ENCODE measurements around the gene HIVEP3. TPM values are rescaled to one million over a fixed set of nuclear protein-coding genes. Genes with fewer than 3 reads are reported as not detected.

Gene HIVEP3
- polyA plus RNA-seq, 3 donors, result 1.3 to 18.5 (median 4.6) TPM

GRCh38 chr1:41592451-41593125 is 326.1 kb downstream of the HIVEP3 start:
- no peak overlapping the region for H3K27ac ChIP-seq (ENCODE audit: low read depth, low read length)
- 92 to 99% (median 94%) methylated on average over 5 of the region's 5 CpGs for WGBS, 3 donors

GRCh38 chr1:41591891-41592290 is 326.8 kb downstream of the HIVEP3 start:
- no peak overlapping the region for H3K27ac ChIP-seq (ENCODE audit: low read depth, low read length)
- WGBS, 3 donors, result 91% methylated on average over 6 of the region's 6 CpGs

- no peak overlapping the region for H3K27ac ChIP-seq (ENCODE audit: low read depth, low read length)
These were observed 328.4 kb downstream of the HIVEP3 start for GRCh38 chr1:41590331-41590730.

GRCh38 chr1:41589395-41589794 is 329.3 kb downstream of the HIVEP3 start:
- WGBS, 3 donors, result 90 to 97% (median 92%) methylated on average over 5 of the region's 5 CpGs
- no peak overlapping the region for H3K27ac ChIP-seq (ENCODE audit: low read depth, low read length)

GRCh38 chr1:41588334-41588875 is 330.3 kb downstream of the HIVEP3 start:
- H3K27ac ChIP-seq (ENCODE audit: low read depth, low read length), result no peak overlapping the region
- 80 to 98% (median 93%) methylated on average over 5 of the region's 5 CpGs for WGBS, 3 donors

- WGBS, 3 donors, result 96 to 97% (median 96%) methylated on average over 7 of the region's 7 CpGs
- no peak overlapping the region for H3K27ac ChIP-seq (ENCODE audit: low read depth, low read length)
These were observed 330.9 kb downstream of the HIVEP3 start for GRCh38 chr1:41587791-41588190.

GRCh38 chr1:41586230-41586629 is 332.5 kb downstream of the HIVEP3 start:
- no peak overlapping the region for H3K27ac ChIP-seq (ENCODE audit: low read depth, low read length)
- 92 to 95% (median 92%) methylated on average over 5 of the region's 5 CpGs for WGBS, 3 donors

- WGBS, 3 donors, result 93 to 95% (median 93%) methylated on average over 25 of the region's 25 CpGs
- no peak overlapping the region for H3K27ac ChIP-seq (ENCODE audit: low read depth, low read length)
These were observed 334.8 kb downstream of the HIVEP3 start for GRCh38 chr1:41583658-41584547.

GRCh38 chr1:41582851-41583657 is 335.7 kb downstream of the HIVEP3 start:
- 89 to 92% (median 92%) methylated on average over 36 of the region's 36 CpGs for WGBS, 3 donors
- H3K27ac ChIP-seq (ENCODE audit: low read depth, low read length), result no peak overlapping the region

GRCh38 chr1:41582351-41582750 is 336.4 kb downstream of the HIVEP3 start:
- WGBS, 3 donors, result 84 to 89% (median 84%) methylated on average over 9 of the region's 9 CpGs

GRCh38 chr1:41582004-41582325 is 336.8 kb downstream of the HIVEP3 start:
- 91 to 95% (median 93%) methylated on average over 10 of the region's 10 CpGs for WGBS, 3 donors

More at GRCh38 chr1:41582351-41582750, 336.4 kb downstream of the HIVEP3 start:
- no peak overlapping the region for H3K27ac ChIP-seq (ENCODE audit: low read depth, low read length)

GRCh38 chr1:41581216-41582003 is 337.3 kb downstream of the HIVEP3 start:
- WGBS, 3 donors, result 90 to 93% (median 91%) methylated on average over 19 of the region's 19 CpGs
- H3K27ac ChIP-seq (ENCODE audit: low read depth, low read length), result no peak overlapping the region

More at GRCh38 chr1:41582004-41582325, 336.8 kb downstream of the HIVEP3 start:
- no peak overlapping the region for H3K27ac ChIP-seq (ENCODE audit: low read depth, low read length)

- WGBS, 3 donors, result 70 to 85% (median 73%) methylated on average over 7 of the region's 7 CpGs
- no peak overlapping the region for H3K27ac ChIP-seq (ENCODE audit: low read depth, low read length)
These were observed 338.1 kb downstream of the HIVEP3 start for GRCh38 chr1:41580520-41581172.

GRCh38 chr1:41580021-41580420 is 338.7 kb downstream of the HIVEP3 start:
- H3K27ac ChIP-seq (ENCODE audit: low read depth, low read length), result no peak overlapping the region

GRCh38 chr1:41578712-41579335 is 339.9 kb downstream of the HIVEP3 start:
- WGBS, 3 donors, result 50 to 88% (median 81%) methylated on average over 4 of the region's 4 CpGs
- no peak overlapping the region for H3K27ac ChIP-seq (ENCODE audit: low read depth, low read length)

More at GRCh38 chr1:41580021-41580420, 338.7 kb downstream of the HIVEP3 start:
- 80 to 92% (median 91%) methylated on average over 6 of the region's 6 CpGs for WGBS, 3 donors

- no peak overlapping the region for H3K27ac ChIP-seq (ENCODE audit: low read depth, low read length)
- 54 to 64% (median 58%) methylated on average over 4 of the region's 4 CpGs for WGBS, 3 donors
These were observed 342.1 kb downstream of the HIVEP3 start for GRCh38 chr1:41576620-41577019.

- no peak overlapping the region for H3K27ac ChIP-seq (ENCODE audit: low read depth, low read length)
- WGBS, 3 donors, result 58 to 74% (median 70%) methylated on average over 3 of the region's 3 CpGs
These were observed 342.5 kb downstream of the HIVEP3 start for GRCh38 chr1:41576206-41576605.

All from adipose tissue (tissue), 3 donors.